PC-9 (cell line): ENCODE data around the gene PGBD5. TPM values are rescaled to one million over a fixed set of nuclear protein-coding genes. Genes with fewer than 3 reads are reported as not detected.

ENCODE experiments used
- BruUV-seq: library from RNA; stranded (reverse); fragments of 400-500 nt; replicated peaks from 2 replicates; lab custom pipeline; 2021; lab: Mats Ljungman, UMichigan
- CTCF ChIA-PET: fragments of 300-600 bp; sonication (Branson Sonifier 250); formaldehyde crosslinking; loops from one replicate; lab custom pipeline; 2022; ENCODE audit warnings: antibody characterized with exemption; lab: Charles Lee
- POLR2A ChIA-PET: fragments of 300-600 bp; sonication (Branson Sonifier 250); formaldehyde crosslinking; loops from one replicate; lab custom pipeline; 2022; ENCODE audit warnings: antibody characterized with exemption; ENCODE audit not compliant: unreplicated experiment; lab: Charles Lee
- DNase-seq, 2 experiments: peaks; one replicate each; pipeline versions ENCODE4 v3.0.0 to v3.0.0-alpha.2; 2015 to 2022; ENCODE audit warnings: mixed read lengths in 1 of 2
- H2AFZ ChIP-seq: fragments of 200-600 bp; sonication (generic); 2 replicates; pipeline ENCODE4 v1.8.1; 2017; ENCODE audit warnings: antibody characterized with exemption
- H3F3A ChIP-seq: fragments of 200-600 bp; sonication (generic); 2 replicates; pipeline ENCODE4 v1.8.1; 2017; ENCODE audit warnings: antibody characterized with exemption, mild to moderate bottlenecking, low read depth; ENCODE audit not compliant: insufficient read depth
- H3K27ac ChIP-seq: fragments of 200-600 bp; sonication (generic); 2 replicates; pipeline ENCODE4 v1.6.1; 2016; ENCODE audit warnings: mixed run types
- H3K27me3 ChIP-seq: fragments of 200-600 bp; sonication (generic); 2 replicates; pipeline ENCODE4 v1.6.1; 2016; ENCODE audit warnings: low read depth, mixed run types; ENCODE audit not compliant: insufficient read depth
- H3K36me3 ChIP-seq: fragments of 200-600 bp; sonication (generic); 2 replicates; pipeline ENCODE4 v1.6.1; 2016; ENCODE audit warnings: low read depth, mixed run types
- H3K4me1 ChIP-seq: fragments of 200-600 bp; sonication (generic); replicated peaks from 2 replicates; pipeline ENCODE4 v1.6.1; 2016; ENCODE audit warnings: mixed run types; ENCODE audit not compliant: insufficient read depth
- H3K4me2 ChIP-seq: fragments of 200-600 bp; sonication (generic); 2 replicates; pipeline ENCODE4 v1.6.1; 2017; ENCODE audit warnings: mixed run types
- H3K4me3 ChIP-seq: fragments of 200-600 bp; sonication (generic); 2 replicates; pipeline ENCODE4 v1.6.1; 2016; ENCODE audit warnings: mixed run types
- H3K79me2 ChIP-seq: fragments of 200-600 bp; sonication (generic); 2 replicates; pipeline ENCODE4 v1.6.1; 2017; ENCODE audit warnings: low read depth, mixed run types
- H3K9me2 ChIP-seq: fragments of 200-600 bp; sonication (generic); 2 replicates; pipeline ENCODE4 v1.8.1; 2017; ENCODE audit warnings: mild to moderate bottlenecking; ENCODE audit not compliant: insufficient read depth
- H3K9me3 ChIP-seq: fragments of 200-600 bp; sonication (generic); 2 replicates; pipeline ENCODE4 v1.8.1; 2016; ENCODE audit warnings: low read depth; ENCODE audit not compliant: insufficient read depth
- H4K20me1 ChIP-seq: fragments of 200-600 bp; sonication (generic); 2 replicates; pipeline ENCODE4 v1.8.1; 2017; ENCODE audit not compliant: insufficient read depth
- EZH2 ChIP-seq: fragments of 200-600 bp; sonication (generic); IDR thresholded peaks from 2 replicates; pipeline ENCODE4 v1.8.0; 2017; ENCODE audit warnings: antibody characterized with exemption, low read depth
- intact Hi-C: fragments of 100-400 bp; cut with micrococcal nuclease; formaldehyde crosslinking; loops from one replicate; pipeline ENCODE4 v1.10.0; 2022; ENCODE audit not compliant: unreplicated experiment
- total RNA-seq: library from RNA; stranded (reverse); gene quantifications from 2 replicates; pipeline ENCODE4 v1.2.3, GENCODE V29; 2021
- TF ChIP-seq, protein P1 (sequence below): fragments of 200-600 bp; sonication (generic); conservative IDR thresholded peaks from 2 replicates; pipeline ENCODE4 v1.6.1; 2017; ENCODE audit warnings: mixed run types, antibody characterized with exemption, mild to moderate bottlenecking, moderate library complexity

The PGBD5 gene
- total RNA-seq, 1 experiment from 2014 or later = not detected

DNA sequence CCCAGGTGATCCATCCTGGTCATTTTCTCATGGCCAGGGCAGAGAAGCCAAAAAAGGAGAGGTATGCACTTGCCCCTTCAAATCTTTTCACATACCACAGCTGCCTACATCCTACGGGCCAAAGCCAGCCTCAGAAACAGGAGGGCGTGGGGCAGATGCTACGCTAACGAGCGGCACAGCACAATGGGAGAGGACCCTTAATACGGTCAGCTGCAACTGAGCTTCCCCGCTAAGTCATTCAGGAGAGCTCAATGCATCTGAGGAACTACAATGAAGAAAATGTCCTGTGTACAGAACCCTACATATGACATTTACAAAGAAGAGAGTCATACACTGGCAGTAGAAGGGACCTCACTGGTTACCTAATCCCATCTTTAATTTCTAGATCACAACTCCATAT is 78.2 kb downstream of the PGBD5 start:
- H3K4me2 ChIP-seq = no peak overlapping the region
- no peaks in the 10 kb centered on the region for H3F3A ChIP-seq
- no peak for DNase-seq
- POLR2A ChIA-PET = no interaction called here
- H4K20me1 ChIP-seq = no peaks in the 10 kb centered on the region
- no peak for TF ChIP-seq EZH2
- TF ChIP-seq, protein P1, sequence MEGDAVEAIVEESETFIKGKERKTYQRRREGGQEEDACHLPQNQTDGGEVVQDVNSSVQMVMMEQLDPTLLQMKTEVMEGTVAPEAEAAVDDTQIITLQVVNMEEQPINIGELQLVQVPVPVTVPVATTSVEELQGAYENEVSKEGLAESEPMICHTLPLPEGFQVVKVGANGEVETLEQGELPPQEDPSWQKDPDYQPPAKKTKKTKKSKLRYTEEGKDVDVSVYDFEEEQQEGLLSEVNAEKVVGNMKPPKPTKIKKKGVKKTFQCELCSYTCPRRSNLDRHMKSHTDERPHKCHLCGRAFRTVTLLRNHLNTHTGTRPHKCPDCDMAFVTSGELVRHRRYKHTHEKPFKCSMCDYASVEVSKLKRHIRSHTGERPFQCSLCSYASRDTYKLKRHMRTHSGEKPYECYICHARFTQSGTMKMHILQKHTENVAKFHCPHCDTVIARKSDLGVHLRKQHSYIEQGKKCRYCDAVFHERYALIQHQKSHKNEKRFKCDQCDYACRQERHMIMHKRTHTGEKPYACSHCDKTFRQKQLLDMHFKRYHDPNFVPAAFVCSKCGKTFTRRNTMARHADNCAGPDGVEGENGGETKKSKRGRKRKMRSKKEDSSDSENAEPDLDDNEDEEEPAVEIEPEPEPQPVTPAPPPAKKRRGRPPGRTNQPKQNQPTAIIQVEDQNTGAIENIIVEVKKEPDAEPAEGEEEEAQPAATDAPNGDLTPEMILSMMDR = no peak
- no peaks in the 10 kb centered on the region for H3K79me2 ChIP-seq
- no peak overlapping the region for H3K4me3 ChIP-seq
- no peak overlapping the region for H2AFZ ChIP-seq
- intact Hi-C loops = no loop called here
- no peaks in the 10 kb centered on the region for H3K36me3 ChIP-seq
- CTCF ChIA-PET = no interaction called here
- no peaks in the 10 kb centered on the region for H3K9me2 ChIP-seq
- no peaks in the 10 kb centered on the region for H3K9me3 ChIP-seq
- H3K27me3 ChIP-seq = peaks cover 40% of the 10 kb centered on the region
- H3K27ac ChIP-seq = no peak overlapping the region
- BruUV-seq = no TSS peak
- H3K4me1 ChIP-seq = no peaks in the 10 kb centered on the region

DNA sequence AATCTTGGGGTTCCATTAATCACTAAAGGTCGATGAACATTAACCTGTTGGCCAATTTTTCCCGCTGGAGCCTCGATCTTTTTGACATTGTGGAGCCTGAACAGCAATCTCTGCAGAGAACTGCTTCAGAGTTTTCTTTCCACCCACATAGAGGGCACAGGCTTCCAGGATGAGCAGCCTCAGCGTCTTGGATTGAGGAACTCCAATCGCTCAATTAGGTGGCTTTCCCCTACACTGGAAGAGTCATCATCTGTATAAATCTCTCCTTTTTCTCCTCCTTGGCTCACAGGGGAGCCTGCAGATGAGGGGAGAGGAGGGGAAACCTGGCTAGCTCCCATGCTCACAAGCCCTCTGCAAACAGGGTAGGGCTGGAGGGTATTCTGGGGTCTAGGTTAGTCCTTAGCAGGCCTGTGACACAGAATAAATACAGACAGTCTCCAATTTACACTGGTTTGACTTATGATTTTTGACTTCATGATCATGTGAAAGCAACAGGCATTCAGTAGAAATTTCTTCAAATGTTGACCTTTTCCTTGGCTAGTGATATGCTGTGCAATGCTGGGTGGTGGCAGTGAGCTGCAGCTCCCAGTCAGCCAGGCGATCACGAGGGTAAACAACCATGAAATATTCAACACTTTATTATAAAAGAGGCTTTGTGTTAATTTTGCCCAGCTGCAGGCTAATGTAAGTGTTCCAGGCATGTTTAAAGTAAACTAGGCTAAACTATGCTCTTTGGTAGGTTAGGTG is 80.8 kb downstream of the PGBD5 start:
- POLR2A ChIA-PET = no interaction called here
- CTCF ChIA-PET = no interaction called here

DNA sequence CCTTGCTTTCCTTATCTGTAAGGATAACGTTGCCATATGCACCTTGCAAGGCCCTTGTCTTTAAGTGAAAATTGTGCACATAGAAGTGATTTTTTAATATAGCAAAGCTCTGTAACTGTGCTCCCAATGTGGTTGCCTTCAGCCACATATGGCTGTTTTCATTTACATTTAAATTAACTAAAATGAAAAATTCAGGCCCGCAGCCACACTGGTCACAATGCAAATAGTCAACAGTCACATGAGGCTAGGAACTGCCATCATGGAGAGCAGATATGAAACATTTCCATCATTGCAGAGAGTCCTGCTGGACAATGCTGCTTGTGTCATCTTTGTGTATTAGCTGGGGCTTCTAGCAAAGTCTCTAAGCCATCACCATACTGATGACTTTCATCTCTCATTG is 83.4 kb downstream of the PGBD5 start:
- no TSS peak for BruUV-seq
- no peak overlapping the region for H2AFZ ChIP-seq
- intact Hi-C loops = no loop called here

More for the DNA sequence above, 80.8 kb downstream of the PGBD5 start:
- Histone ChIP-seq H3K27ac (no peak overlapping the region), H3K9me2 (0 out of 2 replicates have a peak, but pooled peaks cover under 1% of the 10 kb centered on the region), H2AFZ (no peak overlapping the region), H3K9me3 (no peaks in the 10 kb centered on the region), H3K36me3 (no peaks in the 10 kb centered on the region), H3F3A (no peaks in the 10 kb centered on the region), H3K4me3 (no peak overlapping the region), H3K27me3 (peaks cover 61% of the 10 kb centered on the region), H3K79me2 (no peaks in the 10 kb centered on the region), H3K4me2 (no peak overlapping the region), H4K20me1 (no peaks in the 10 kb centered on the region), H3K4me1 (no peaks in the 10 kb centered on the region)
- BruUV-seq = no TSS peak
- DNase-seq = no peak
- TF ChIP-seq EZH2 = no peak
- TF ChIP-seq, protein P1 = no peak
- intact Hi-C loops = no loop called here

More for the DNA sequence above, 83.4 kb downstream of the PGBD5 start:
- Histone ChIP-seq H3K36me3 (no peaks in the 10 kb centered on the region), H3K4me1 (no peaks in the 10 kb centered on the region), H3K27ac (no peak overlapping the region), H3K4me2 (no peak overlapping the region), H4K20me1 (no peaks in the 10 kb centered on the region), H3K9me2 (0 out of 2 replicates have a peak, but pooled peaks cover 3% of the 10 kb centered on the region), H3K27me3 (peaks cover 68% of the 10 kb centered on the region), H3K79me2 (no peaks in the 10 kb centered on the region), H3F3A (no peaks in the 10 kb centered on the region), H3K4me3 (no peak overlapping the region), H3K9me3 (no peaks in the 10 kb centered on the region)
- ChIA-PET POLR2A (no interaction called here), CTCF (no interaction called here)
- DNase-seq = no peak
- TF ChIP-seq, protein P1 = no peak
- no peak for TF ChIP-seq EZH2
